PC-9 (cell line): ENCODE results near the gene ETV7.

Source experiments
- CTCF ChIP-seq: fragments of 200-600 bp; sonication (generic); conservative IDR thresholded peaks from 2 replicates; pipeline ENCODE4 v1.6.1; 2017; ENCODE audit warnings: mixed run types, antibody characterized with exemption, mild to moderate bottlenecking, moderate library complexity
- EZH2 ChIP-seq: fragments of 200-600 bp; sonication (generic); IDR thresholded peaks from 2 replicates; pipeline ENCODE4 v1.8.0; 2017; ENCODE audit warnings: antibody characterized with exemption, low read depth

- TF ChIP-seq CTCF (no peak), EZH2 (no peak)
These were observed 44.7 kb upstream of the ETV7 start for GRCh38 chr6:36432151-36432671.
